Right atrium auricular region (tissue), 2 donors: ENCODE data around the gene TBCCD1. TPM values are rescaled to one million over a fixed set of nuclear protein-coding genes. Genes with fewer than 3 reads are reported as not detected.

Source experiments
- DNase-seq: peaks from one replicate; pipeline ENCODE4 v3.0.0-alpha.2; 2019; ENCODE audit warnings: low spot score
- H3K27ac ChIP-seq, 2 donors: fragments of 200-600 bp; sonication (generic); 1 replicate in 1 of 2; 2 replicates in 1 of 2; pipeline ENCODE4 v1.5.1; 2016 to 2019
- H3K27me3 ChIP-seq, 2 donors: fragments of 200-600 bp; sonication (generic); one replicate each; pipeline versions ENCODE4 v1.5.1 to v1.6.0; 2017 to 2019
- H3K36me3 ChIP-seq: fragments of 200-600 bp; sonication (generic); one replicate; pipeline ENCODE4 v1.5.1; 2016
- H3K4me1 ChIP-seq, 2 donors: fragments of 200-600 bp; sonication (generic); one replicate each; pipeline versions ENCODE4 v1.5.1 to v1.6.0; 2017 to 2019
- H3K4me3 ChIP-seq, 2 donors: fragments of 200-600 bp; sonication (generic); 1 replicate in 1 of 2; 2 replicates in 1 of 2; pipeline ENCODE4 v1.5.1; 2017 to 2019; ENCODE audit warnings: mild to moderate bottlenecking in 1 of 2, moderate library complexity in 1 of 2
- H3K9me3 ChIP-seq, 2 donors: fragments of 200-600 bp; sonication (generic); one replicate each; pipeline ENCODE4 v1.5.1; 2019
- total RNA-seq, 2 donors: library from RNA; depleted of rRNA; stranded (reverse); fragments of >200 nt; gene quantifications; one replicate each; pipeline ENCODE4 v1.1.0, GENCODE V29; 2016
- TF ChIP-seq, protein P1 (sequence below), 2 donors: fragments of 200-600 bp; sonication (generic); IDR thresholded peaks; one replicate each; pipeline ENCODE4 v1.5.1; 2019; ENCODE audit warnings: antibody characterized with exemption in 2 of 2

The TBCCD1 gene
- total RNA-seq, 2 donors from 2014 or later: 8.6 to 10.3 TPM

DNA sequence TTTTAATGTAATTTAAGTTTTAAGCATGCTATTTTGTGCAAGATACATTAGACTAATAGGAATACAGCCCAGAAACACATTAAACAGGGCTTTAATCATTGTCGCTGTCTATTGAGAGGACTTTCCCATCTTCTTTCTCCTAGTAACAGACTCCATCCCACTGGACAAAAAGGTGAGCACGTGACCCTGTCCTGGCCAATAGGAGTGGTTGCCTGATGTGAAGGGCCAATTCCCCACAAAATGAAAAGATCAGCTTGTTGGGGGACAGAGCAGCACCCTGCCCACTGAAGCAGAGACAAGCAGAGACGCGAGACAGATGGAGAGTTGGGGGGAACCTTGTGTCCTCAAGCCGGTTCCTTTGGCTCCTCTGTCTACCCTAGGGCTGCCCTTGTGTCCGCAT, 44.1 kb downstream of the TBCCD1 start:
- no peak for DNase-seq
- no peak overlapping the region for H3K4me3 ChIP-seq
- H3K27ac ChIP-seq: no peak overlapping the region
- H3K9me3 ChIP-seq: no peaks in the 10 kb centered on the region
- TF ChIP-seq, protein P1, sequence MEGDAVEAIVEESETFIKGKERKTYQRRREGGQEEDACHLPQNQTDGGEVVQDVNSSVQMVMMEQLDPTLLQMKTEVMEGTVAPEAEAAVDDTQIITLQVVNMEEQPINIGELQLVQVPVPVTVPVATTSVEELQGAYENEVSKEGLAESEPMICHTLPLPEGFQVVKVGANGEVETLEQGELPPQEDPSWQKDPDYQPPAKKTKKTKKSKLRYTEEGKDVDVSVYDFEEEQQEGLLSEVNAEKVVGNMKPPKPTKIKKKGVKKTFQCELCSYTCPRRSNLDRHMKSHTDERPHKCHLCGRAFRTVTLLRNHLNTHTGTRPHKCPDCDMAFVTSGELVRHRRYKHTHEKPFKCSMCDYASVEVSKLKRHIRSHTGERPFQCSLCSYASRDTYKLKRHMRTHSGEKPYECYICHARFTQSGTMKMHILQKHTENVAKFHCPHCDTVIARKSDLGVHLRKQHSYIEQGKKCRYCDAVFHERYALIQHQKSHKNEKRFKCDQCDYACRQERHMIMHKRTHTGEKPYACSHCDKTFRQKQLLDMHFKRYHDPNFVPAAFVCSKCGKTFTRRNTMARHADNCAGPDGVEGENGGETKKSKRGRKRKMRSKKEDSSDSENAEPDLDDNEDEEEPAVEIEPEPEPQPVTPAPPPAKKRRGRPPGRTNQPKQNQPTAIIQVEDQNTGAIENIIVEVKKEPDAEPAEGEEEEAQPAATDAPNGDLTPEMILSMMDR (IDR thresholded peaks at IDR 0.05): no peak
- H3K27me3 ChIP-seq: no peaks in the 10 kb centered on the region
- H3K36me3 ChIP-seq: no peaks in the 10 kb centered on the region
- H3K4me1 ChIP-seq: no peaks in the 10 kb centered on the region

DNA sequence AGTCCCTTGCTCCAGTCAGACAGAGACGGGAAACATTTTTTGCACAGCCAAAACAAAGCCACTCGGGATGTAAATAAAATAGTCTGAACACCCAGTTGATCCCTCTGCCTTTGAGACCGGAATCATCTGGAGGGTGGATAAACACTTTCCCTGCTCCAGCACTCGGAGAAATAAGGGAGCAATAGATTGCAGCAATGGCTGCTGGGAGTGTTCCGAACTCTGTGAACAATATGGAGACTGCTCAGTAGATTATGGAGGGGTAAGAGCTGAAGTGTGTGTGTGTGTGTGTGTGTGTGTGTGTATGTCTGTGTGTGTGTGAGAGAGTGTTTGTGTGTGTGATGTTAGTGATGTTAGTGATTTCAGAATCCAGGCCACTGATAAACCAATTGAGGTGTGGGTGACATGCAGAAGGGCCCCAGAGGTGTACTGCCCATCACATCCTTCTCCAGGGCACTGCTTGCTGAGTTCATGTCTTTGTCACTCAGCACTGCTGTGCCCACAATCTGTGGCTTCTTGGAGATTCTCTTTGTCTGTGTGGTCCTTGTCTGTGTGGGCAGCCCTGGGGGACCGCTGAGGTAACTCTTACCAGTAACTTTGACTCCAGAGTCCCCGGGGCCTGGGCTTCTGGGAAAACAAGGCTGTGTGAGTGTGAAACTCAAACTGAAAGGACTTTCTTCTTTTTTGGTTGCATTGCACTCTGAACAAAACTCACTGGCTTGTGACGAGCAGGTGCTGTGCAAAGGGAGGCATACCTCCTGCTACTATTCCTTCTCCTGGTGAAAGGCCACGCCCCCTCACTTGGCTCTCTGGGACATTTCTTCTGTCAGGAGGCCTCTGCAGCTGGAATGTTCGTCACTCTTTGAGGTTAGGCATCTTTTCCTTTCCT, 45.9 kb downstream of the TBCCD1 start:
- Histone ChIP-seq H3K36me3 (no peaks in the 10 kb centered on the region), H3K4me1 (no peaks in the 10 kb centered on the region), H3K27ac (no peak overlapping the region), H3K9me3 (no peaks in the 10 kb centered on the region), H3K27me3 (no peaks in the 10 kb centered on the region), H3K4me3 (no peak overlapping the region)
- DNase-seq: no peak
- TF ChIP-seq, protein P1 (IDR thresholded peaks at IDR 0.05): no peak

DNA sequence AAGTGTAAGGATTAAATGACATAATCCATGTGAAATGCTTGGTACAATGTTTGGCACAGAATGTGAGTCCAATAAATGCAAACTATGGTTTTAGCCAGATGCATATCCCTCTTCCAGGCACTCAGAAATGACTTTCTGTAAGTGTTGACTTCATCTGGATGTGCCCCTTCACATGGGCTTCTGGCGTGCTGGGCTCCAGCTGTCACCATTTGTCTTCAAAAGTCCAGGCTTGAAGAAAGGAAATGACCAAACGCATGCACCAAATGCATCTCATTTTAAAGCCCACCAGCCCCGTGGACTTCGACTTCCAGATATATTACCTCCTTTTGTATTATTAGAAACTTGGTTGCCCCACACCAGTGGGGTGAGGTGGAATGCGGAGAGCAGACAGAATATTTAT, 46.7 kb downstream of the TBCCD1 start:
- no peaks in the 10 kb centered on the region for H3K4me1 ChIP-seq
- no peak overlapping the region for H3K27ac ChIP-seq
- no peaks in the 10 kb centered on the region for H3K9me3 ChIP-seq
- no peaks in the 10 kb centered on the region for H3K36me3 ChIP-seq
- TF ChIP-seq, protein P1 (IDR thresholded peaks at IDR 0.05): no peak
- no peak overlapping the region for H3K4me3 ChIP-seq
- H3K27me3 ChIP-seq: no peaks in the 10 kb centered on the region
- DNase-seq: no peak

GRCh38 chr3:186519021-186519658, 48.0 kb downstream of the TBCCD1 start:
- no peak overlapping the region for H3K27ac ChIP-seq
- TF ChIP-seq, protein P1 (IDR thresholded peaks at IDR 0.05): no peak
- H3K4me3 ChIP-seq: no peak overlapping the region
- no peaks in the 10 kb centered on the region for H3K27me3 ChIP-seq
- no peaks in the 10 kb centered on the region for H3K4me1 ChIP-seq
- no peak for DNase-seq
- no peaks in the 10 kb centered on the region for H3K9me3 ChIP-seq
- H3K36me3 ChIP-seq: no peaks in the 10 kb centered on the region

- Histone ChIP-seq H3K27me3 (no peaks in the 10 kb centered on the region), H3K4me3 (no peak overlapping the region), H3K27ac (no peak overlapping the region), H3K36me3 (no peaks in the 10 kb centered on the region), H3K9me3 (no peaks in the 10 kb centered on the region), H3K4me1 (no peaks in the 10 kb centered on the region)
- TF ChIP-seq, protein P1 (IDR thresholded peaks at IDR 0.05): no peak
- no peak for DNase-seq
Measured at GRCh38 chr3:186517218-186517617, 49.9 kb downstream of the TBCCD1 start.
